ENCODE measurements around the gene HMGB1.

GRCh38 chr13:30504081-30504480 is 38.3 kb upstream of the HMGB1 start:
- TF ChIP-seq POLR2A (IDR thresholded peaks at IDR 0.05) = no peak
- no peak for TF ChIP-seq CTCF (IDR thresholded peaks at IDR 0.05)

Data from Peyer's patch (tissue), 4 donors.